ENCODE results near the gene CAB39L. TPM values are rescaled to one million over a fixed set of nuclear protein-coding genes. Genes with fewer than 3 reads are reported as not detected.
A peak's percentile ranks its signal among the peaks of the same experiment; 100 is the strongest.
"Not testable (repeated sequence)": the region's sequence is repeated elsewhere in the genome, so short reads cannot be mapped to it uniquely, and the experiment has no call there.

CAB39L gene
- total RNA-seq, 1 donor from 2014 or later, result 4.1 TPM

GRCh38 chr13:49297338-49297737, 146.5 kb downstream of the CAB39L start:
- DNase-seq (ENCODE audit: extremely low read depth, low read depth, low spot score), result no peak

DNA sequence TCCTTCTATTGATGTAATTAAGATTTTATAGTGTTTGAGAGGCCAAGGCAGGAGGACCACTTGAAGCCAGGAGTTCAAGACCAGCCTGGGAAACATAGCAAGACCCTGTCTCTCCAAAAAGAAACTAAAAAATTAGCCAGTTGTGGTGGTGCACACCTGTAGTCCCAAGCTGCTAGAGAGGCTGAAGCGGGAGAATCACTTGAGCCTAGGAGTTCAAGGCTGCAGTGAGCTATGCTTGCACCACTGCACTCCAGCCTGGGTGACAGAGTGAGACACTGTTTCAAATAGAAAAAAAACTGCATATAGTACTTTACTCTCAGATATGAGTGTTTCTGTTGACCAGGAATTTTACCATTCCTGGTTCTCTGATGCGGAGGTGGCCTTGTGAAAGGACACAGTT, 147.2 kb downstream of the CAB39L start:
- DNase-seq (ENCODE audit: extremely low read depth, low read depth, low spot score), result no peak

- DNase-seq (ENCODE audit: extremely low read depth, low read depth, low spot score), result no peak
Measured at GRCh38 chr13:49295244-49295643, 148.6 kb downstream of the CAB39L start.

DNA sequence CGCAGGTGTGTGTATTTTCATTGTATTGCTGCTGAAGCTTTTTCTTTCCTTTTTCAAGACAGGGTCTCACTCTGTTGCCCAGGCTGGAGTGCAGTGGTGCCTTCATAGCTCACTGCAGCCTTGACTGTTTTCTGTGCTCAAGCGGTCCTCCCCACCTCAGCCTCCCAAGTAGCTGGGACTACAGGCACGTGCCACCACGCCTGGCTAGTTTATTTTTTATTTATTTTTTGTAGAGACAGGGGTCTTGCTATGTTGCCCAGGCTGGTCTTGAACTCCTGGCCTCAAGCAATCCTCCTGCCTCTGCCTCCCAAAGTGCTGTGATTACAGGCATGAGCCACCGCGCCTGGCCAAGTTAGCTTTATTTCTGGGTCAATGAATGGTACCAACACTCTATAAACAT, 149.1 kb downstream of the CAB39L start:
- not testable (repeated sequence) for DNase-seq (ENCODE audit: extremely low read depth, low read depth, low spot score)

DNA sequence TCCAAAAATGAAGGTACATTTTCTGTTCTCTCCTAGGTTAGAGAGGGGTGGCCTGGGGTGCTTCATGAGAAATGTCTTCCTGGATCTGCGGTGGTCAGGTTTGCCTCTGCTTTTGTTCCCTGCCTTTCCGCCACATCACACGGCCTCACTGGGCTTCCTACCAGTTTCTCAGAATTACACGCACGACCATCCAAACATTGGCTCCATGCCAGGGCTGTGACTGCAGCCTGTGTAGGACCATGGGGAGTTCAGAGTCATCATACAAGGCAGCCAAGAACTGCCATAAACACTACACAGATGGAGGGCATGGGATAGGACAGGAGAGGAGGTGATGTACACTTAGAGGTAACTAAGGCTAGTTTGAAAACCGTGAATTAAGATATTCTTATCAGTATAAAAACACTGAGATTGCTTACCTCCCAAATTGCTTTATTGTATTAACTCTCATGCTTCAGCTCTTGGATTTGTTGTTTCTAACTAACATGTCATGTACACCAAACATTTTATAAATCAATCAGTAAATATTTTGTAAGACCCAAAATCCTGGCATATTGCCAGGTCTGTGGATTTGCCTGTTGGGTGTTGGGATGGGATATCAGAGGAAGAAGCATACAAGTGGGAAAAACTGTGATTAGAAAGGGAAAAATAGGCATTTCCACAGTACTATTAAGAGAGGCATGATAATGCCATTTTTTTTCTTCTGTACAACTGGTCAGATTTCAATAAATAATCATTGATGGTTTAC, 150.9 kb downstream of the CAB39L start:
- peak; percentile 64 for DNase-seq (ENCODE audit: extremely low read depth, low read depth, low spot score)

DNA sequence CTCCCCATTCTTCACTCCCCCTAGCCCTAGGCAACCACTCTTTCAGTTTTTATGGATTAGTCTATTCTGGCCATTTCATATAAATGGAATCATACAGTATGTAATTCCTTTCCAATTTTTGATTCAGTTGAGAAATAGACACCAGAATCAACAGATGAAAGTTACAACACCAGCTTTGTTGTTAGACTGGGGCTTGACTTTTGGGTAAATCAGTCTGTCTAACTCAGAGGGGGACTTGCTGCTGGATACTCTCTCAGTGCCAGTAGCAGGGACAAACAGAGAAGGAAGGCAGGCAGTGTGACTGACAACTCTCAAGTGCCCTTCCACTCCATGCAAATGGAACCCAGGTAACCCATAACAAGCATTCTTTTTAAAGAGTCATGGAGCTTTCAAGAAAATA, 155.4 kb downstream of the CAB39L start:
- no peak for DNase-seq (ENCODE audit: extremely low read depth, low read depth, low spot score)

DNA sequence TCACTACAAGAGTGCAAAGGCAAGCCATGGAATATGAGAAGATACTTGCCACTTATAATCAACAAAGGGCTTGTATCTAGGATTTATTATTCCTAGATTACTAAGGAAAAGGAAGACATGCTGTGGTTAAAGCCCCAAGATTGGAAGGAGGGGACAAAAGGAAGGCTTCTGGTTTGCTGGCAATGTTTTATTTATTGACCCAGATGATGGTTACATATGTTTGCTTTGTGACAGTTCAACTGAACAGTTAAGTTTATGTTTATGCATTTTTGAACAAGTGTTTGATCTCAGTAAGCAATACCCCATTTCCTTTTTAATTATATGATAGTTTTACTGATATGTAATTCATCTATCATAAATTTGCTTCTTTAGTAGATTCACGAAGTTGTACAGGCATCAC, 155.9 kb downstream of the CAB39L start:
- DNase-seq (ENCODE audit: extremely low read depth, low read depth, low spot score), result no peak

- no peak for DNase-seq (ENCODE audit: extremely low read depth, low read depth, low spot score)
Measured at GRCh38 chr13:49279885-49280284, 164.0 kb downstream of the CAB39L start.

- no peak for DNase-seq (ENCODE audit: extremely low read depth, low read depth, low spot score)
Measured at GRCh38 chr13:49279112-49279511, 164.8 kb downstream of the CAB39L start.

DNA sequence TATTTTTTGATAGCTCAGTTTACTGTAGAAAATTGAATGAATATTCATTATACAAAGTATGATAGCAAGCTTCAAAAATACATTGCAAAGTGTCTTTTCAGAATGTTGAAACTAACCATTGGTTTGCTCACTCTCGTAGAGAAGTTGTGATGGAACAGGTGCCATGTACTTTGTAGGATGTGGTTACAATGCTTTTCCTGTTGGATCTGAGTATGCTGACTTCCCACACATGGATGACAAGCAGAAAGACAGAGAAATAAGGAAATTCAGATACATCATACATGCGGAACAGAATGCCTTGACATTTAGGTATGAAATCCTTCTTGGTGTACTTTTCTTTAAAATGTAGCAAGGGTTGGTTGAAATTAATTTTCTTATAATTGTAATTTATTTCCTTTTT, 165.7 kb downstream of the CAB39L start:
- no peak for DNase-seq (ENCODE audit: extremely low read depth, low read depth, low spot score)

DNA sequence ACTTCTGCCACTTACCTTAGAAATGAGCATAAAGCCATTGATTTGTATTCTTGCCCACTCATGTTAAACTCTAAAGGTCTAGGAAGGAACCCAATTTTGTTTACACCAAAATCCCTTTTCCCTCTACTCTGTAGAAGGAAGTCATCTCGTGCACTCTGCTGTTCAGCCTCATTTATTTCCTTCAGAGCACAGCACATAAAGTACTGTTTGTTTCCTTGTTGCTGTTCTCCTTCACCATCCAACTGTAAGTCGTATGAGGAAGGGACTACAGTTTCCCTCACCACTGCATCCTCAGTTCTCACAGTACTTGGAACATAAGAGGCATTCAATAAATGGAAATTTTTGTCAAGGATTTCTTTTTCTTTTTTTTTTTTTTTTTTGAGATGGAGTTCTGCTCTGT, 171.6 kb downstream of the CAB39L start:
- DNase-seq (ENCODE audit: extremely low read depth, low read depth, low spot score), result no peak

GRCh38 chr13:49271264-49271663, 172.6 kb downstream of the CAB39L start:
- DNase-seq (ENCODE audit: extremely low read depth, low read depth, low spot score), result no peak

DNA sequence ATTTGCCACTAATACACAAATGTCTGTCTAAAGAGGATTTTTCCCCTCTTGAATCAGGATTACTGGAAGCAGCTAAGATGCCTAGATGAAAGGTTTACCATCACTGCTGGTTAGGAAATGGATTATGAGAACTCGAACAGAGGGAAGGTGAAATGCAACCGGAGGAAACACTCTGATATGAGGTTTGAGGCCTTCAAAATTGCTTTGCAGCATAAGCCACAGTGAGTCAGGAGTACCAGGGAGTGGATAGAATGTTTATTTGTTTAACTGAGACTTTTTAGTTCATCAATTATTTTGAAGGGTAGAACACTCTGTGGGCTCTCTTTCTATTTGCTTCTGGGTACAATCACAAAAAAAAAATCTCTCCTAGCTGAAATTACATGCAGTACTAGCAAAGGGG, 178.0 kb downstream of the CAB39L start:
- no peak for DNase-seq (ENCODE audit: extremely low read depth, low read depth, low spot score)

- DNase-seq (ENCODE audit: extremely low read depth, low read depth, low spot score), result no peak
Measured at GRCh38 chr13:49262634-49263033, 181.2 kb downstream of the CAB39L start.

- DNase-seq (ENCODE audit: extremely low read depth, low read depth, low spot score), result no peak
Measured at GRCh38 chr13:49259586-49259985, 184.3 kb downstream of the CAB39L start.

Other genes with a start within 250 kb of the CAB39L start
- gene MLNR, start 223.7 kb downstream of the CAB39L start, total RNA-seq, result not detected in 2 replicates
- gene CDADC1, start 196.1 kb downstream of the CAB39L start, total RNA-seq, result 1.6 and 5.7 TPM in 2 replicates
- 2.8 and 3.9 TPM in 2 replicates for gene SETDB2, start 210 bp upstream of the CAB39L start, total RNA-seq
- gene PHF11, start 51.9 kb upstream of the CAB39L start, total RNA-seq, result 31.3 and 44.7 TPM in 2 replicates
- 20.0 and 24.2 TPM in 2 replicates for gene RCBTB1, start 141.5 kb upstream of the CAB39L start, total RNA-seq
- 0.29 and 0.53 TPM in 2 replicates for gene ARL11, start 184.4 kb upstream of the CAB39L start, total RNA-seq
- gene EBPL, start 247.4 kb upstream of the CAB39L start, total RNA-seq, result 78.5 and 82.3 TPM in 2 replicates

Data from glomerular endothelial cell (primary cell).